T-helper 2 cell (primary cell): ENCODE data around the gene ZC3H10.
"Not testable (repeated sequence)": the region's sequence is repeated elsewhere in the genome, so short reads cannot be mapped to it uniquely, and the experiment has no call there.

Source experiments
- DNase-seq, 5 experiments: peaks; one replicate each; pipeline versions ENCODE4 v3.0.0 to v3.0.0-alpha.2; 2012 to 2022

Gene ZC3H10

DNA sequence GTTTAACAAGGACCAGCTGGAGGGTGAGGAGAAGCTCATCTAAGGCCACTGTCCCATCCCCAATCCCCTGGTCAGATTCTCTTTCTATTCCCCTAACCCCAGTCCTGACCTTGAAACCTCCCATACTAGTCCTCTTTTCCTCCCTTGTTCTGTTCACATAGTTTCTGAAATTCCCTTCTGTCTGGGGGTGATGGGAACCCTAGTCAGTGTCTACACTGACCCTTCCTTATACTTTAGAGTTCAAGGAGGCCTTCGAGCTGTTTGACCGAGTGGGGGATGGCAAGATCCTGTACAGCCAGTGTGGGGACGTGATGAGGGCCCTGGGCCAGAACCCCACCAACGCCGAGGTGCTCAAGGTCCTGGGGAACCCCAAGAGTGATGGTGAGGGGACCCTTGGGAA lies 36.8 kb downstream of the ZC3H10 start:
- DNase-seq: no peak

- no peak for DNase-seq
These were observed 37.3 kb downstream of the ZC3H10 start for GRCh38 chr12:56155256-56155845.

DNA sequence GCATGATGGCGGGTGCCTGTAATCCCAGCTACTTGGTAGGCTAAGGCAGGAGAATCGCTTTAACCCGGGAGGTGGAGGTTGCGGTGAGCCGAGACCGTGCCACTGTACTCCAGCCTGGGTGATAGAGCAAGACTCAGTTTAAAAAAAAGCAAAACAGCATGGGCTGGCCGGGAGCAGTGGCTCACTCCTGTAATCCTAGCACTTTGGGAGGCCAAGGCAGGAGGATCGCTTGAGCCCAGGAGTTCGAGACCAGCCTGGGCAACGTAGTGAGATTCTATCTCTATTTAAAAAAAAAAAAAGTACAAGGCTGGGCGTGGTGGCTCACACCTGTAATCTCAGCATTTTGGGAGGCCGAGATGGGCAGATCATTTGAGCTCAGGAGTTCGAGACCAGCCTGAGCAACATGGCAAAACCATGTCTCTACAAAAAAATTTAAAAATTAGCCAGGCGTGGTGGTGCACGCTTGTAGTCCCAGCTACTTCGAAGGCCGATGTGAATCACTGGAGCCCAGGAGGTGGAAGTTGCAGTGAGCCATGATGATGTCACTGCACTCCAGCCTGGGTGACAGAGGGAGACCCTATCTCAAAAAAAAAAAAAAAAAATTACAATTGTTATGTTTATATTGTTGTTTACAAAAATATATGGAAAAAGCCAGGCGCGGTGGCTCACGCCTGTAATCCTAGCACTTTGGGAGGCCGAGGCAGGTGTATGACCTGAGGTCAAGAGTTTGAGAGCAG lies 38.6 kb downstream of the ZC3H10 start:
- DNase-seq: not testable (repeated sequence)

DNA sequence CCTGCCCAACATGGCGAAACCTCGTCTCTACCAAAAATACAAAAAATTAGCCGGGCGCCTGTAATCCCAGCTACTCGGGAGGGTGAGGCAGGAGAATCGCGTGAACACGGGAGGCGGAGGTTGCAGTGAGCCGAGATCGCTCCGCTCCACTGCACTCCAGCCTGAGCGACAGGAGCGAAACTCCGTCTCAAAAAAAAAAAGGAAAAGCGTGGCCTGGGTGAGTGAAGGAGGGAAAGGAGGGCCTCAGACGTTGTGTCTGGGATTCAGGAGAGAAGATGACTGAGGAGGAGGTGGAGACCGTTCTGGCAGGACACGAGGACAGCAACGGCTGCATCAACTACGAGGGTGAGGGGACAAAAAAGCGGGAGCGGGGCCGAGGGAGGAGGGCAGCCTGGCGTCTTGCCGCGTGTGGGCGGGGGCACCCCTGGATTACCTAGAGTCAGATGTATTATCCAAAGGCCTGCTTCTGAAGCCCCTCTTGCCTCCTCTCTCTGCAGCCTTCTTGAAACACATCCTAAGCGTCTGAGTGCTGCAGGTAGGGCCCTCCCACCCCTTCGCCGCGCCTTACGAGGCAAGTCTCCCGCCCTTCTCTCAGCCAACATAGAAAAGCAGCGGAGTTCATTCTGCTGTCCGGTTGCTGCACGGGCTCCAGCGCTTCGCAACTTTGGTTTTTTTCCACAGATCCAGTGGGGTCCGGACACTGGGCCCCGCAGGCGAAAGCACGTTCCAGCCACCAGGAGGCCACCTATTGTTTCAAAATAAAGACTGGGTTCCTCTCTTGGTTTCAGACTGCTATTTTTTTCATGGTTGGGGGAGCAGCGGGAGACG lies 39.3 kb downstream of the ZC3H10 start:
- DNase-seq: peak in 4 of 5 experiments; percentile 18 to 83 (median 49)

- peak; percentile 59 to 97 (median 85) for DNase-seq
These were observed 40.2 kb downstream of the ZC3H10 start, which contains the start of gene MYL6 for GRCh38 chr12:56158029-56158925. Gene MYL6, plus strand, starts transcription at chr12:56158359. Its CDS starts 43 bp downstream, at chr12:56158402.

DNA sequence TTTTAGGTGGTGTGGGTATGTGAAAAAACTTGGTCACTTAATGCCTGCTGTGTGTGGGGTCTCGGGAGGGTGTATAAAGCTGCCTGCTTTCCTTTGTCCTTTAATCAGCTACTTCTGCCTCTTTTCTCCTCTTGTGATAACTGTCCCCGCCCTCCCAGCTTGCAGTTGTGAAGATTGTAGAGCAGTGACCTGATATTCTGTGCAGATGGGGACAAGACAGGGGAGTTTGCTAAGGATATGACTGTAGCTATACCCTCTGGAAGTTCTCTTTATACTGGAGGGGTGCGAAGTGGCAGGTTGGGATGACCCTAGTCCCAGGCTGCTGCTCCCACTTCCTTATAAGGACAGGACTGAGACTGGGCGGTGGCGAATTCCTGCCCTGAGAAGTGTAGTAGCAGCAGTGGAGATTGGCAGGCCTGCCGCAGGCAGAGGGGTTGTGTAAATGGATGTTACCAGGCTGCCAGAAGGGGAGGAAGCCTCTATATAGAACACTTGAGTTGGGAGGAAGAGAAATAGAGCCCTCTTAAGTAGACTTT lies 40.9 kb downstream of the ZC3H10 start:
- DNase-seq: peak in 1 of 5 experiments; percentile 44

GRCh38 chr12:56159482-56160192 lies 41.6 kb downstream of the ZC3H10 start:
- peak in 1 of 5 experiments; percentile 33 for DNase-seq

GRCh38 chr12:56160193-56160763 lies 42.2 kb downstream of the ZC3H10 start:
- DNase-seq: peak in 4 of 5 experiments; percentile 32 to 81 (median 59)

- DNase-seq: no peak
These were observed 43.0 kb downstream of the ZC3H10 start for GRCh38 chr12:56160894-56161689.

DNA sequence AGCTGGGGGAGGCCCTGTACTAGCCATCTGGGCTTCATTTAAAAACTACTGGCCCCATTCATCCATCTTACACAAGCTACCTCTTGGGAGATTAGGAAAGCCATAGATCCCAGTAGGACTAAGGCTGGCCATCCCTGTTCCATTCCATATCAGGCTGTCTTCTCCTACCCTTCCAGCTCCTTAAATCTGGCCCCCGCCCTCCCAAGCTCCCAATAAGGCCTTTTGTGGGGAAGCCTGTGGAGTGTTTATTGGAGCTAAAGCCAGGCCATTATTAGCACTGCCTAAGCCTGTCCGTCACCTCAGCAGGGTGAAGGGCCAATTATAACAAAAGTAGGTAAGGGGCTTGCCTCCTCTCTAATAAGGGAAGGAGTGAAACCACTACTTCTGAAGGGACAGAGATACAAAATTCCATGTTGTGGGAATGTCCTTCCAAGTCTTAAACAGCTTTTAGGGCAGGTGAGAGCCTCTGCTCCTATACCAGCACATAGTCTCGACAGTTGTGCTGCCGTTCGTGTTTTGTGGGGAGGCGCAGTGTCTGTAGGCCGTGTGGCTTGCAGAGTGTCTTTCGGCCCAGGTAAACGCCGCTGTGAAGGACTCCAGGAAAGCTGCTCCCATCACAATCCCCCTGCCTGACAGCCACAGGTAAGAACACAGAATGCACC lies 43.8 kb downstream of the ZC3H10 start:
- DNase-seq: no peak

GRCh38 chr12:56162468-56163290 lies 44.6 kb downstream of the ZC3H10 start:
- no peak for DNase-seq

GRCh38 chr12:56163533-56164344 lies 45.7 kb downstream of the ZC3H10 start:
- DNase-seq: no peak

- no peak for DNase-seq
These were observed 46.3 kb downstream of the ZC3H10 start for GRCh38 chr12:56164345-56164729.

GRCh38 chr12:56165369-56165768 lies 47.3 kb downstream of the ZC3H10 start:
- no peak for DNase-seq

DNA sequence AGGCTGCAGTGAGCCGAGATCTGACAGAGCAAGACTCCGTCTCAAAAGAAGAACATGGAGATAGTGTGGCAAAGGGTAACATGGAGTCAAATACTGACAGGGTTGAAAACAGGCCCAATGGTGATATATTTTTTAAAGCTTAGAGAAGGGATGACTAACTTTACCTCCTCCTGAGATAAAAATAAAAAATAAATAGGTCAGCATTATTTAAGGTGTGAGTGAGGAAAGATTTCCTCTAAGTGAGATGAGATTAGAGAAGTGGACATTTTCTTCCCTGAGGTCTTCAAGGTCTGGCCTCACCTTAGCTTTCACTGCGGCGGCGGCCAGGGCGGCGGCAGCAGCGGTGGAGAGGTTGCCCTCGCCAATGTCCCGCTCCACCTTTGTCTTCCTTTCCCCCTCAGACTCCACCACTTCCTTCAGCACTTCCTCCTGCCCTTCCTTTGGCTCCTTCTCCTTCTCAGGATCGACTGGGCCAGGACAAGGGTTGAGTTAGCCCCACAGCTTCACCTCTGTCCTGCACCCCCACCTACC lies 51.2 kb downstream of the ZC3H10 start:
- DNase-seq: no peak

DNA sequence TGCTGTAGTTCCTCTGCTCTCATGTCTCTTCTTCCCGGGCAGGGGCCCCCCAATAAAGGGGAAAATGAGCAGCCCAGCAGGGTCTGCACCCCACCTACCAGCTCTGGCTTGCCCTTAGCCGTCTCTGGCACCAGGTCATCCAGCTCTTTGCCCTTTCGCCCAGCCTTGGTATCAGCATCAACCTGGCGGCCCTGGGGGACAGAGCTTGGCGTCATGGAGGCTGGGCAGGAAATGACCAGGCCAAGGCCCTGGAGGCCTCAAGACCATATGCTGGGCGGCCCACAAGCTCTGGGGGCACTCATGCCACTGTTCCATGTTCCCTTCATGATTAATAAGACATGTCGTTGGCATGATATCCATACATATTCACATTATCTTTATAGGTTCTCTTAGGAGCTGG lies 54.8 kb downstream of the ZC3H10 start:
- DNase-seq: no peak
